Daoy (cell line): ENCODE measurements around the gene CD164L2. TPM values are rescaled to one million over a fixed set of nuclear protein-coding genes. Genes with fewer than 3 reads are reported as not detected.

ENCODE experiments used
- DNase-seq: peaks from one replicate; pipeline ENCODE4 v3.0.0-alpha.2; 2015; ENCODE audit warnings: low read depth
- total RNA-seq: library from RNA; depleted of rRNA; stranded (reverse); fragments of >200 nt; shearing (Covaris generic); gene quantifications from 2 replicates; pipeline ENCODE4 v1.2.3, GENCODE V29; 2014

CD164L2 gene
- total RNA-seq, 1 experiment from 2014 or later = not detected

DNA sequence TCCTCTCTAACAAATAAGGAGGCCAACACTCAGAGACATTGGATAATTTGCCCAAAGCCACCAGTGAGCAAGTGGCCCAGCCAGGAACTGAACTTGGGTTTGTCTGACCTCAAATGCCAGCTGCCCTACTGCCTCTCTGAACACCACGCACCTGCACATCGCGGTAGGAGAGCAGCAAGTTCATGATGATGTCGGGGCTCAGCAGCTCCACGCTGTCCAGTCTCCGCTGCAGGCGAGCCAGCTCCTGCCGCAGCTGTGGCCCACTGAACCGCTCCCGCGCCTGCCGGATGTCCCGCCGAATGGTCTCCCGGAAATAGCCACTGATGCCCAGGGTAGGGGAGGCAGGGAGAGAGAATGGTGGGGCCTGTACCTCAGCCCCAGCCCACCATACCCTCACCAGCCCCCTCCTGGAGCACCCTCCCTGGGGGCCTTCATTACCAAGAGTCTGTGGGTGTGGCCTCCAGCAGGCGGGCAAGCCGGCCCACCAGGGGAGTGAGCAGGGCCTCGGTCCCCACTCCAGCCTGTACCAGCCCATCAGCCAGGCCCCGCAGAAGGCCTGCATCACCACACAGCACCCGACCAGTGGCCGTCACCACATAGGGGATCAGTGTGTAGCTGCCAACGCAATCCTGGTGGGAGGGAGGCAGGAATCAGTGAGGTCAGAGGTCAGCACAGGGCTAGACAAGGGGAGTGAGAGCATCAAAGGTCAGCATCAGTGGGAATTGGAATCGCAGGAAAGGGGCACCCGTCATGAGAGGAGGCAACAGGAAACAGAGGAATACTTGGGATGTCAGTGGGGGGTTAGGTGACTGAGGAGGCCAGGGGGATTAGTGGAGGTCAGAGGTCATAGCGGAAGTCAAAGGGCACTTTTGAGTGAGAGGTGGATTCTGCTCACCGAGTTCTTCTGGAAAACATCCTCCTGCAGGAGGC is 19.1 kb downstream of the CD164L2 start:
- DNase-seq = no peak

DNA sequence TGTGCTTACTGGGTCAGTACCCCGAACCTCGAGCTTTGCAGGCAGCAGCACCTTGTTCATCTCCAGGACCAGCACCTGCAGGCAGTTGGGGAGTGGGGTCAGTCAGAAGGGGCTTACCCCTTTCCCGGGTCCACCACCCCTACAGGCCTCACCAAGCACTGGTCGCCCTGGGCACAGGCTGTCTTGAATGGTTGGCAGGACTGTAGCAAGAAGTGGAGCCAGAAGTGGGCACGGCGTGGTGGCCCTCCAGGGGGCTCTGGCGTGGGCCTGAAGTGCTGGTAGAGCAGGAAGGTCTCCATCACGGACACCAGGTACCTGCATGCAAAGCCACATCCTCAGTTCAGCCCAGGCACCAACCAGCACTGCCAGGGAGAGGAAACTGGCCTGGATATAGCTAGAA is 21.6 kb downstream of the CD164L2 start:
- no peak for DNase-seq

DNA sequence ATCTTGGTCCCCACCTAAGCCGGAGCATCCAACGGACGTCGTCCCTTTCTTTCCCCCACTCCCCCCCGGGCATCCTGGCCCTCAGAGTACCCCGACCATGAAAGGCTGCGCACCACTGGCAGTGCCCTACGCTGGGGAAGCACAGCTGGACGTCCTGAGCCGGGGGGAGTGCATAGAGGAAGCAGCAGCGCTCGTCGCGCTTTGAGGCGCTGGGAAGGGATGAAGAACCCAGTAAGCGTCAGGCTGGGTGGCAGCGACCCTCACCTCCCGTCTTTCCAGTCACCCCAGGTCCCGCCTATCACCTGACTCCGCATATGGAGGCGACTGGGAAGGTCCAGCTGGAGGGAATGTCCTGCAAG is 22.1 kb downstream of the CD164L2 start:
- no peak for DNase-seq

DNA sequence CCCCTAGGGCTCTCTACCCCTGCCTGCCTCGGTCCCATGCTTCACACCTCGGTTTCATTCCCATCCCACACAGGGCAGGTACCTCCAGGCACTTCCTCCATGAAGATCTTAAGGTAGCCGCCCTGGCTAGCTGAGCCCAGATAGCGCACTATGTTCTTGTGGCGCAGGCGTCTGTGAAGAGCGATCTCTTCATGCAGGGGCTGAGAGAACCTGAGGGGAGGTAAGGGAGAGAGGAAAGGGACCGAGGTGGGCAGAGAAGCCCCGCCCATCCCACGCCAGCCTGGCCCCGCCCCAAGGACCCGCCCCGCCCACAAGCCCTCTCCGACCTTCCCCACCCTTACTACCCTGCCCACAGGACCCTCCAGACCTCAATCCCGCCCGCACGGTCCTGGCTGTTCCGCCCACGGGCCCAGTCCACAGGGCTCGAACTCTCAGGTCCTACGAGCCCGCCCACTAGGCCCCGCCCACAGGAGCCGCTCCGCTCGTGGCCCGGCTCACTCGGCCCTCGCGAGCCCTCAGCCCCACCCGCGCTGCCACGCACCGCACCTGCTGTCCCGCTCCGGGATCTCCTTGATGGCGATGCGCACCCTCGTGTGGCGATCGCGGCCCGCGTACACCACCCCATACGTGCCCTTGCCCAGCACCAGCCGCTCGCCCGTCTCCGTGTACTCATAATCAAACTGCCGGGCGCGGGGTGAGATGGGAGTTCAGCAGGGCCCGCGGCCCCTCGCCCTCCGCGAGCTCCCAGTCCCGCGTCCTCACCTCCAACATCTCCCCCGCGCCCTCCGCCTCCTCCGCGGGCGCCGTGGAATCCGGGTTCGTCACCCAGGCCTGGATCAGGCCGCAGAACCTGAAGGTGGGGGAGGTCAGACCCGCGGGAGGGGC is 22.7 kb downstream of the CD164L2 start:
- DNase-seq = no peak

GRCh38 chr1:27359822-27360158 is 23.3 kb downstream of the CD164L2 start:
- DNase-seq = no peak

DNA sequence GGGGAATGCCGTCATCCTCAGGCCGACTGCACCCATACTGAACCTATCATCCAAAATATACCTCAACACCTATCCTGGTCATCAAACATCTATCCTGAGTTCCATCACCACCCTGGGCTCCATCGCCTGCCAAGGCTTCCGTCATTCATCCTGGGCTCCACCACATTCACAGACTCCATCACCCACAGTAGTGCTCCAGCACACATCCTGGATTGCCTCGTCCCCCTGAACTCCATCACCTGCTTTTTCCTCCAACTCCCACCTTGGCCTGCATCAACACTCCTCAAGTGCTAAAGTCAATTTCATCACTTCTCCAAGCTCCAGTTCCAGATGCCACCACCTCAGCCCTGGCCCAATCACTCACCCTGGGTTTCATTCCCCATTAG is 24.2 kb downstream of the CD164L2 start:
- no peak for DNase-seq

GRCh38 chr1:27358038-27358927 is 24.9 kb downstream of the CD164L2 start:
- no peak for DNase-seq

- DNase-seq = peak; percentile 70
These were observed 25.7 kb downstream of the CD164L2 start for GRCh38 chr1:27357281-27358037.

DNA sequence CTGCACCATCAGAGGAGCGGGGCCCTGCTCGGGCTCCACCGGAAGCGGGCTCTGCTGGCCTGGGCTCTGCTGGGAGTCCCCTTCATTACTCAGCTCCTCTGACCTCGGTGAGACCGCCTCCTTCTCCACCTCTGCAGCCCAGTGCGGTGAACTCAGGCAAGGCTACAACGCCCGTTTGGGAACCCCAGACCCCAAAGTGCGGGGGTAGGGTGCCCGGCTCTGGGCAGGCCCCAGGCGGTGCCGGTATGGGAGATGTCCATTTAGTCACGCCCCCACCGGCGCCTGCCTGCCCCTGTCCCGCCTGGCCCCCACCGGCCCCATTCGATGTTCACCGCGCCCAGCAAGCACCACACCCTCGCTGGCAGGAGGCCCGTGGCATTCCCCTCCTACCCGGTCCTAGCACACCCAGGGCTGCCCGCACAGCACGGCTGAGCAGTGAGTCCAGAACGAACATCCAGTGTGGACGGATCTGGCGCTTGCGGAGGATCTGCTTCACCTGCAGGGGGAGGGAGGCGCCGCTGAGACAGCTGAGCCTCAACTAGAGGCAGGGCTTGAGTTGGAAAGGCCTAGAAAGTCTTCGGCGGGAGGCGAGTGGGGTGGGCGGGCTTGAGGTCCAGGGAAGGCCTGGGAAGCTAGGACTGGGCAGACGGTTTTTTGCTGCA is 26.4 kb downstream of the CD164L2 start:
- no peak for DNase-seq

- DNase-seq = no peak
These were observed 26.9 kb downstream of the CD164L2 start for GRCh38 chr1:27356277-27356618.

GRCh38 chr1:27355683-27356082 is 27.4 kb downstream of the CD164L2 start:
- no peak for DNase-seq

DNA sequence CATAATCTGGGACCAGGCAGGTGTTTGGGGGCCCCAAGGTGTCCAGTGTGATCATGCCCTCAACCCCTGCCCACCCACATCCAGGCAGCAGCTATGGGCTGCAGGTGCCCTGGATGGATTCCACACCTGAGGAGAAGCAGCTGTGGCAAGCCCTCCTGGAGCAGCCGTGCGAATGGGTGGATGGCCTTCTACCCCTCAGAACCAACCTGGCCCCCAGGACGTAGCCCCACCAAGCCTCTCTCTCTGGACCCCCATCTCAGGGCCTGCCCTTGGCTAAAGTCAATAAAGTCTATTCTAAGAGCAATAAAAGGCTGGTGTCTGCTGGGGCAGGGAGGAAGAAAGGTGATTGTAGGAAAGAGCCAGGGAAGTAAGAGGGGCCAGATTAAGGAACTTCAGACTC is 29.5 kb downstream of the CD164L2 start:
- DNase-seq = no peak

GRCh38 chr1:27353166-27353565 is 30.0 kb downstream of the CD164L2 start:
- no peak for DNase-seq

DNA sequence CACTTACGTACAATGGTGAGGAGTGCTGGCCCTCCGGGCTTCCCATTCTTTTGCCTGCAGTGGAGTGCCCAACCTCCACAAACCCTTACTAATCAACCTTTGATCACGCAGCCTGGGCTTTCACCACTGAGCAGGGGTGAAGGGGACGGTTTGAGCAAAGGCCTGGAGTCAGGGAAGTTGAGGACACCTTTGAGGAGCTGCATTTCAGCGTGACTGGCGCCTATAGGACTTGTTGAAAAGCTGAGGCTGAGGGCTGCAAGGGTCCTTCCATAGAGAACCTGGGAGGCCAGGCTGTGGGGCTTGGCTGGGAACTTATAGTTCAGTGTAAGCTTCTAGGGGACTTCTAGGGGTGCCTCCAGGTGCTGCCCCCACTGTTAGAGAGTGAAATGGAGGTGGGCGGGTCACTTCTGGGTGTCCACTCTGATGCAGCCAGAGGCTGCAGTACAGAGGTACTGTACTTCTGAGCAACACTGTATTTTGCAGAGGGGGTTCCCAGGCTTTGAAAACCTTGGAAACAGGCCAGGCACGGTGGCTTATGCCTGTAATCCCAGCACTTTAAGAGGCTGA is 31.5 kb downstream of the CD164L2 start:
- DNase-seq = no peak

GRCh38 chr1:27350663-27351540 is 32.2 kb downstream of the CD164L2 start:
- no peak for DNase-seq

- DNase-seq = peak; percentile 83
These were observed 33.1 kb downstream of the CD164L2 start for GRCh38 chr1:27349784-27350662.

- DNase-seq = peak; percentile 78
These were observed 34.0 kb downstream of the CD164L2 start for GRCh38 chr1:27348861-27349783.
